Esophagus squamous epithelium (tissue), 4 donors: ENCODE data around the gene IGF1R.

Experiments
- CTCF ChIP-seq, 6 experiments: fragments of 450-650 bp in 4 of 6; fragments of 200-600 bp in 2 of 6; sonication (generic) in 2 of 6; IDR thresholded peaks; one replicate each; pipeline ENCODE4 v1.5.1; 2016 to 2019; ENCODE audit warnings: antibody characterized with exemption in 6 of 6, mild to moderate bottlenecking in 4 of 6, moderate library complexity in 4 of 6
- POLR2A ChIP-seq, 4 donors: fragments of 450-650 bp; IDR thresholded peaks; one replicate each; pipeline ENCODE4 v1.6.1; 2017; ENCODE audit warnings: antibody characterized with exemption in 4 of 4, mild to moderate bottlenecking in 4 of 4, moderate library complexity in 3 of 4

GRCh38 chr15:98722645-98723044, 74.3 kb downstream of the IGF1R start:
- TF ChIP-seq CTCF (IDR thresholded peaks at IDR 0.05) = no peak
- no peak for TF ChIP-seq POLR2A (IDR thresholded peaks at IDR 0.05)
